Upper lobe of left lung (tissue), 6 donors: Measurements from ENCODE around the gene SCART1. TPM values are rescaled to one million over a fixed set of nuclear protein-coding genes. Genes with fewer than 3 reads are reported as not detected.

ENCODE experiments used
- ATAC-seq, 2 donors: fragments of 200-7000 bp; cut with Tn5 transposase; one replicate each; pipeline ENCODE4 v1.9.1; 2022; ENCODE audit warnings: mild to moderate bottlenecking in 2 of 2, moderate library complexity in 2 of 2; ENCODE audit not compliant: low FRiP score in 2 of 2
- DNase-seq, 2 donors: peaks; one replicate each; pipeline ENCODE4 v3.0.0-alpha.2; 2019 to 2020
- H3K27ac ChIP-seq, 4 donors: fragments of 200-600 bp; sonication (generic); one replicate each; pipeline ENCODE4 v1.5.1; 2016 to 2019
- H3K27me3 ChIP-seq, 4 donors: fragments of 200-600 bp; sonication (generic); one replicate each; pipeline ENCODE4 v1.5.1; 2017 to 2019
- H3K36me3 ChIP-seq, 4 donors: fragments of 200-600 bp; sonication (generic); one replicate each; pipeline ENCODE4 v1.5.1; 2016 to 2019
- H3K4me1 ChIP-seq, 4 donors: fragments of 200-600 bp; sonication (generic); one replicate each; pipeline ENCODE4 v1.5.1; 2018 to 2019
- H3K4me3 ChIP-seq, 4 donors: fragments of 200-600 bp; sonication (generic); one replicate each; pipeline ENCODE4 v1.5.1; 2017 to 2019; ENCODE audit warnings: mild to moderate bottlenecking in 2 of 4, moderate library complexity in 1 of 4
- H3K9me3 ChIP-seq, 4 donors: fragments of 200-600 bp; sonication (generic); one replicate each; pipeline ENCODE4 v1.5.1; 2018 to 2019
- EP300 ChIP-seq, 4 donors: sonication (generic); formaldehyde crosslinking; IDR thresholded peaks; one replicate each; pipeline ENCODE4 v1.5.1; 2017; ENCODE audit warnings: antibody characterized with exemption in 4 of 4, control low read depth in 2 of 4
- POLR2A ChIP-seq, 4 donors: fragments of 450-650 bp; IDR thresholded peaks; one replicate each; pipeline ENCODE4 v1.5.1; 2016 to 2017; ENCODE audit warnings: antibody characterized with exemption in 4 of 4, mild to moderate bottlenecking in 2 of 4
- POLR2AphosphoS5 ChIP-seq, 2 donors: sonication (generic); formaldehyde crosslinking; IDR thresholded peaks; one replicate each; pipeline ENCODE4 v1.5.1; 2017; ENCODE audit warnings: antibody characterized with exemption in 2 of 2
- WGBS, 2 donors: methylation state at CpG; one replicate each; pipeline ENCODE4 v1.1.5; 2017 to 2018; 5-methylcytosine and 5-hydroxymethylcytosine counted together
- total RNA-seq, 6 donors: library from RNA; depleted of rRNA in 4 of 6; stranded (reverse); fragments of >200 nt in 4 of 6; gene quantifications; one replicate each; pipeline versions ENCODE4 v1.1.0 to v1.2.1, GENCODE V29; 2016 to 2021
- TF ChIP-seq, protein P1 (sequence below), 6 experiments: fragments of 450-650 bp in 4 of 6; fragments of 200-600 bp in 2 of 6; sonication (generic) in 2 of 6; IDR thresholded peaks; one replicate each; pipeline ENCODE4 v1.5.1; 2016 to 2019; ENCODE audit warnings: antibody characterized with exemption in 6 of 6
- donor health status: DM: no; HTN: no; CAD: no; lungs with moderate emphysema.
- donor health status: DM: no; HTN: yes; CAD: no; lungs with severe emphysema.

The SCART1 gene
- total RNA-seq, 6 donors from 2014 or later = 1.1 to 31.4 (median 3.4) TPM

DNA sequence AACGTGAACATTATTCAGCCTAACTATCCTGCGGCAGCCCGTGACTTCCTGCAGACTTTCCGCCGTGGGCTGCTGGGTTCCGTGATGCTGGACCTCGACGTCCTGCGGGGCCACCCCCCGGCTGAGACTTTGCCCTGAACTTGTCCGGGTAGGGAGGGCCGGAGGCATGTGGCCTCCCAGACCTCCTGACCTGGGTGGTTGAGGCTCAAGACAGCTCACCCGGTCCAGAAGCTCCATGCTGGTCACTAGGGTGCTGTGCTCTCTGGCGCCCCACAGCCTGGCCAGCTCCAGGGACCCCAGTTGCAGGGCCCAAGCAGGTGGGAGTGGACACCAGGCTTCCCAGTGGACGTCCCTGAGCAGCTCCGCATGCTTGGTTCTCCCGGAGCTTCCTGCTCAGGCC, 33.7 kb upstream of the SCART1 start:
- no peak overlapping the region for H3K27ac ChIP-seq
- TF ChIP-seq POLR2AphosphoS5 (IDR thresholded peaks at IDR 0.05) (no peak), POLR2A (IDR thresholded peaks at IDR 0.05) (no peak), EP300 (IDR thresholded peaks at IDR 0.05) (no peak)
- TF ChIP-seq, protein P1, sequence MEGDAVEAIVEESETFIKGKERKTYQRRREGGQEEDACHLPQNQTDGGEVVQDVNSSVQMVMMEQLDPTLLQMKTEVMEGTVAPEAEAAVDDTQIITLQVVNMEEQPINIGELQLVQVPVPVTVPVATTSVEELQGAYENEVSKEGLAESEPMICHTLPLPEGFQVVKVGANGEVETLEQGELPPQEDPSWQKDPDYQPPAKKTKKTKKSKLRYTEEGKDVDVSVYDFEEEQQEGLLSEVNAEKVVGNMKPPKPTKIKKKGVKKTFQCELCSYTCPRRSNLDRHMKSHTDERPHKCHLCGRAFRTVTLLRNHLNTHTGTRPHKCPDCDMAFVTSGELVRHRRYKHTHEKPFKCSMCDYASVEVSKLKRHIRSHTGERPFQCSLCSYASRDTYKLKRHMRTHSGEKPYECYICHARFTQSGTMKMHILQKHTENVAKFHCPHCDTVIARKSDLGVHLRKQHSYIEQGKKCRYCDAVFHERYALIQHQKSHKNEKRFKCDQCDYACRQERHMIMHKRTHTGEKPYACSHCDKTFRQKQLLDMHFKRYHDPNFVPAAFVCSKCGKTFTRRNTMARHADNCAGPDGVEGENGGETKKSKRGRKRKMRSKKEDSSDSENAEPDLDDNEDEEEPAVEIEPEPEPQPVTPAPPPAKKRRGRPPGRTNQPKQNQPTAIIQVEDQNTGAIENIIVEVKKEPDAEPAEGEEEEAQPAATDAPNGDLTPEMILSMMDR (IDR thresholded peaks at IDR 0.05) = no peak
- no peaks in the 10 kb centered on the region for H3K9me3 ChIP-seq
- peaks cover 2 to 13% (median 5%) of the 10 kb centered on the region in 4 donors for H3K4me1 ChIP-seq
- H3K36me3 ChIP-seq = peaks cover 0 to 33% (median 24%) of the 10 kb centered on the region in 4 donors
- no peak overlapping the region for H3K4me3 ChIP-seq
- 90 to 93% methylated on average over 2 to 17 of the region's 17 CpGs for WGBS, 2 donors
- H3K27me3 ChIP-seq = peaks cover 0 to 9% (median 3%) of the 10 kb centered on the region in 4 donors
- DNase-seq (peak in 1 of 2 donors; percentile 55), ATAC-seq (no peak)

DNA sequence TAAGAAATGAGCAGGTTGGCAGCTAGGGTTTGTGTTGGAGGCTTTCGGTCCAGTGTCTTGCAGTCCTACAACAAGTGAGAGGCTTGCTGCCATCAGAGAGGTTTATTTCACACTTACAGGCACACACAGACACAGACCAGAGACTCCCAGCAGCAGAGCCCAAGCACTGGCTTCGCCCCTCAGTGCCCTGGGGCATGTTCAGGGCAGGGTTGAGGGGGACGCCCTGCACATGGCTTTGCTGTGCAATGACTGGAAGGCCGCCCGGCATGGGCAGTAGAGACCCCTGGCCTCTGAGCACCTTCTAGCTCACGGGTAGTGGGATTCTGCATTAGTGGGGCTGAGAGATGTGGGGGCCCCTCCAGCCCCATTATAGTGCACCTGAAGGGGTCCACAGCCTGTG, 33.2 kb upstream of the SCART1 start:
- no peak for ATAC-seq
- Histone ChIP-seq H3K36me3 (peaks cover 0 to 28% (median 24%) of the 10 kb centered on the region in 4 donors), H3K4me3 (no peak overlapping the region), H3K4me1 (peaks cover 2 to 13% (median 5%) of the 10 kb centered on the region in 4 donors), H3K27ac (no peak overlapping the region), H3K27me3 (peaks cover 0 to 9% (median 3%) of the 10 kb centered on the region in 4 donors), H3K9me3 (no peaks in the 10 kb centered on the region)
- DNase-seq = peak in 1 of 2 donors; percentile 30
- TF ChIP-seq POLR2AphosphoS5 (IDR thresholded peaks at IDR 0.05) (no peak), POLR2A (IDR thresholded peaks at IDR 0.05) (no peak), EP300 (IDR thresholded peaks at IDR 0.05) (no peak)
- TF ChIP-seq, protein P1 (IDR thresholded peaks at IDR 0.05) = no peak
- 83 to 86% methylated on average over 5 to 6 of the region's 6 CpGs for WGBS, 2 donors

DNA sequence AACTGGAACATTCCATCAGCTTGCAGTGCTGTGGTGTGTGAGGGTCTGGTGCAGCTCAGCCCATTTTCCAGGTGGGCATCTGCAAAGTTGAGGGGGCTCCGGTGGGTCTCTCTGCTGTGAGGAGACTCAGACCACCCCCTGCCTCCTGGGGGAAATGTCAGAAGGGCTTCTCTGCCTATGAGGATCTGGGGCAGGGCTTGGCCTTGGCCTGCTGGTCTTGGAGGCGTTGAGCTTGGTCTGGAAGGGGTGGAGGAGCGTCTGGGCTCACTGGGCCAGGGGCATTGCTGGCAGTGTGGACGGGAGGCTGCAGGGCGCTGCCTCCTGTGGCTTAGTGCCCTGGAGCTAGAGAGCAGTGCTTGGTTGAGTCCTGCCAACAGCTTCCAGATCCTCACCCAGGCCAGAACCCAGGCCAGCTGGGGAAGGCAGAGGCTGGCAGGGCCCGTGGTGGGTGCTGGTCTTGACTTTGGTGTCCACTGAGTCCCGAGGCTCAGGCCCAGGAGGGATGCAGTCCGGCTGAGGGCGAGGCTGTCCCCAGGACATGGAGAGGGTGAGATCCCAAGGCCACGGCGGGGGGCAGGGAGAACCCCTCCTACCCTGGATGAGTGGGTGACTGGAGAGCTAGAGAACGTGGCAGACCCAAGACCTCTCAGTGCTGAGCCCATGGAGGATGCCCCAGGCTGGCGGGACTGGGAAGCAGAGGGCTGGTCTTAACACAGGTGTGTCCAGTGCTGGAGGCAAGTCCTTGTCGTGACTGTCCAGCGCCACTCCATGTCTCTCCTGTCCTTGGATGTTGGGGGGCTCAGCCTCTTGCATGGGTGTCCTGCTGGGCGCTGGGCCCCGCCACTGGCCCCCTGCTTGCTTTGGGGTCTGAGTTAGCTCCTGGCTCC, 32.2 kb upstream of the SCART1 start:
- TF ChIP-seq POLR2A (IDR thresholded peaks at IDR 0.05) = no peak
- TF ChIP-seq, protein P1 (IDR thresholded peaks at IDR 0.05) = no peak
- no peak for TF ChIP-seq EP300 (IDR thresholded peaks at IDR 0.05)
- TF ChIP-seq POLR2AphosphoS5 (IDR thresholded peaks at IDR 0.05) = no peak
- DNase-seq (peak in 1 of 2 donors; percentile 78), ATAC-seq (no peak)
- Histone ChIP-seq H3K36me3 (peaks cover 0 to 26% (median 24%) of the 10 kb centered on the region in 4 donors), H3K27me3 (peaks cover 0 to 9% (median 3%) of the 10 kb centered on the region in 4 donors), H3K27ac (no peak overlapping the region), H3K4me1 (peaks cover 2 to 13% (median 5%) of the 10 kb centered on the region in 4 donors), H3K9me3 (no peaks in the 10 kb centered on the region), H3K4me3 (no peak overlapping the region)
- 83 to 85% methylated on average over 4 to 15 of the region's 17 CpGs for WGBS, 2 donors

DNA sequence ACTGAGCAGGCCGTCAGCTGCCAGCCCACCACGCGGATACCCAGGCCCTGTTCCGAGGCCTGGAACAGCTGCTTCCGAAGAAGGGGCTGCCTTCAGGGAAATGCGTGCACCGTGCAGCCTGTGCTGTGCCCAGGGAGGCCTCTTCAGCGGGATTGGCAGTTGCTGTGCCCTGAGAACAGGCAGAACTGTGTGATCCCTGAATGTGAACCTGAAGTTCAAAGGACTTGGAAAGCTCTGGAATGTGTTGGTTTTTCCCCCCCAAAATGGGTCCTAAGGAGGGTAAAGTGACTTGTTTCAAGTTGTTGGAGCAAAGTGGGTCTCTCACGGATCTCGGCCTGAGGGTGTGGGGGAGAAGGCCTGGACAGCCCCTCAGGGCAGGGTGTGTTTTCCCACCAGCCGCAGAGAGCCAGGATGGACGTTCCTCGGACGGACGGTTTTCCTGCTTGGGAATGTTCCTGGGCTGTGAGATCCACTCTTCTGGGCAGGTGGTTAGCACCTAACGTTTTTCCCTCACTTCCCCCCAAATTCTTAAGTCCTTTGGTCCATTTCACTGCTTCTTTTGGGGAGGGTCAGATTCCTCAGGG, 31.4 kb upstream of the SCART1 start:
- no peaks in the 10 kb centered on the region for H3K9me3 ChIP-seq
- DNase-seq (no peak), ATAC-seq (no peak)
- no peak overlapping the region for H3K4me3 ChIP-seq
- peaks cover 0 to 9% (median 3%) of the 10 kb centered on the region in 4 donors for H3K27me3 ChIP-seq
- H3K4me1 ChIP-seq = peaks cover 2 to 13% (median 5%) of the 10 kb centered on the region in 4 donors
- 86 to 88% methylated on average over 8 to 16 of the region's 16 CpGs for WGBS, 2 donors
- TF ChIP-seq, protein P1 (IDR thresholded peaks at IDR 0.05) = no peak
- no peak for TF ChIP-seq EP300 (IDR thresholded peaks at IDR 0.05)
- no peak for TF ChIP-seq POLR2AphosphoS5 (IDR thresholded peaks at IDR 0.05)
- TF ChIP-seq POLR2A (IDR thresholded peaks at IDR 0.05) = no peak
- peaks cover 0 to 26% (median 24%) of the 10 kb centered on the region in 4 donors for H3K36me3 ChIP-seq
- no peak overlapping the region for H3K27ac ChIP-seq
